ENCODE data around the gene UEVLD.

UEVLD gene

DNA sequence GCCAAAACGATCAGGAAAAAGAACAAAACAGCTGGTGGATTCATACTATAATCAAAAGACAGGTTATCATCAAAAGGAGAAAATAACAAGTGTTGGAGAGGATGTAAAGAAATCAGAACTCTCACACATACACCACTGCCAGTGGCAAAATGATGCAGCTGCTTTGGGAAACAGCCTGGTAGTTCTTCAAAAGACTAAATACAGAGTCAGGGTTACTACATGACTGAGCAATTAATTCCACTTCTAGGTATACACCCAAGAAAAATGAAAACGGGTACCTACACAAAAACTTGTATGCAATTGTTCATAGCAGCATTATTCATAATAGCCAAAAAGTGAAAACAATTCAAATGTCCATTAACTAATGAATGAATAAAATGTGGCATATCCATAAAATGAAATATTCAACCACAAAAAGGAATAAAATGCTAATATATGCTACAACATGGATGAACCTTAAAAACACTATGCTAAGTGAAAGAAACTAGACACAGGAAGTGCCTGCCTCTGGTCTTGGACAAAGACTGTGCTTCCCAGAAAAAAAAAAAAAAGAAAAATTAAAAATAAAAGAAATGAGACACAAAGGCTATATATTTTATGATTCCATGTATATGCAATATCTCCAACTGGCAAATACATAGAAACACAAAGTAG, 8.3 kb downstream of the UEVLD start:
- DNase-seq = no peak

DNA sequence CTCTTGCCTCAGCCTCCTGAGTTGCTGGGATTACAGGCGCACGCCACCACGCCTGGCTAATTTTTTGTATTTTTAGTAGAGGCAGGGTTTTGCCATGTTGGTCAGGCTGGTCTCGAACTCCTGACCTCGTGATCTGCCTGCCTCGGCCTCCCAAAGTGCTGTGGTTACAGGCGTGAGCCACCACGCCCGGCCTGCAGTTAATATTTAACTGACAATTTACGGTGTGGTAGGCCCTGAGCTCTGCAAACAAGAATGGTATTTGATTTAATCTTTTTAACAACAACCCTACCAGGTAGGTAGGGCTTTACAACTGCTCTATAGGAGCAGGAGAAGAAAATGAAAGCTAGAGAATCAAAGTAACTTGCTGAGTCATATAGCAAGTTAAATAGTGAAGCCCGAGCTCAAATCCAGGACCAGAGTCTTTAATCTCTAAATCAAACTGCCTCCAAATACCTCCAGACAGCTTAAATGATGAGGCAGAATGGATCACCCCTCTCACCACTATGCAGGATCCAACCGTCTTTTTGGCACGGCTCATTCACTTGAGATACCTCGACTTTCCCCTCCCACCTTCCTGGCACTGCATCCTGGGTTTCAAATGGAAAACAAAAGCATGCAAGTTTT, 9.4 kb downstream of the UEVLD start:
- DNase-seq = no peak

DNA sequence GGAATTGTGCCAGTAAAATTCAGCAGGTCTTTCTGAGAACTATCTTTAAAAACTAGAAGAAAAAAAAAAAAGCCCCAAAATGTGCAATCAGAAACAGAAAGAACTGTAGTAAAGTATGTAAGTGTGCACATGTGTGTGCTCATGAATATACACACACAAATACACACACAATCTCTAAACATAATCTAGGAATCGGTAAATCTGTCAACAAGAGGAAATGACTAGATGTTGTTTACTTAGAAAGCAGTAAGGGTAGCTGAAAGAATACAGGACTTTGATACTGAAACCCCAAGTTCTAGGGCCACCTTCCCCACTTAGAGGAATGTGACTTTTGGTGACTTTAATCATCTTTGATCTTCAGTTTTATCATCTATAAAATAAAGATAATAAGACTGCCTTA, 13.2 kb downstream of the UEVLD start:
- DNase-seq = no peak

DNA sequence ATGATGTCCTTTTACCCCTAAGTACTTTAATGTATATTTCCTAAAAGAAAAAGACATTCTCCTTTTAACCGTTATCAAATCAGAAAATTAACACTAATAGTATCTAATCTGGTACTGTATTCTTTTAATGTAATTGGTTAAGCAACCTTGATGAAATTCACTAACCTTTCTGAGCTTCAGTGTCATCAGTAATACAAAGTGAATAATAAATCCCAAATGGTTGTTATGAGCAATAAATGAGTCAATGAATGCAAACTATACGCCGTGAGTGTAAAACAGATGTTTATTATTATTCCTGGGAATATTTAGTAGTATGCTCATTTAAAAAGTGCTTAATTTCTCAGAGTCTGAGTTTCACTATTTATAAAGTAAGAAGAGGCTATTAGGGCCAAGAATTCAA, 21.5 kb downstream of the UEVLD start:
- no peak for DNase-seq

GRCh38 chr11:18566406-18566805, 22.1 kb downstream of the UEVLD start:
- no peak for DNase-seq

DNA sequence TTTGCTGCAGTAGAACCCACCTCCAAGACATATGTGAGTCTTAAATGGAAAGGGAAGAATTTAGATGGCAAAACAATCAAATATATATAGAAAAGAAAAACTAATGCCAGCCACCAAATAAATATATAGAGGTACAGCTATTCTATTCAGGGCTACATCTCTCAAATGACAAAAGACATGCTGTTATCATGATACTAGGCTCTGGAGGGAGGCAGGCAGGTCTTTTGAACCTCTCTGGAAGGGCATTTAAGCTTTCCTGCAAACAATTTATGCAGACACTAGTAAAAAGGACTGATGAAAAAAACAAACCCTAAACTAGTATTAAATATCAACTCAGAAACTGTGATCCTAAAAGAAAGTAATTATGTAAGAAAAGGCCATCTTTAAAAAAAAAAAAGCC, 24.4 kb downstream of the UEVLD start:
- no peak for DNase-seq

DNA sequence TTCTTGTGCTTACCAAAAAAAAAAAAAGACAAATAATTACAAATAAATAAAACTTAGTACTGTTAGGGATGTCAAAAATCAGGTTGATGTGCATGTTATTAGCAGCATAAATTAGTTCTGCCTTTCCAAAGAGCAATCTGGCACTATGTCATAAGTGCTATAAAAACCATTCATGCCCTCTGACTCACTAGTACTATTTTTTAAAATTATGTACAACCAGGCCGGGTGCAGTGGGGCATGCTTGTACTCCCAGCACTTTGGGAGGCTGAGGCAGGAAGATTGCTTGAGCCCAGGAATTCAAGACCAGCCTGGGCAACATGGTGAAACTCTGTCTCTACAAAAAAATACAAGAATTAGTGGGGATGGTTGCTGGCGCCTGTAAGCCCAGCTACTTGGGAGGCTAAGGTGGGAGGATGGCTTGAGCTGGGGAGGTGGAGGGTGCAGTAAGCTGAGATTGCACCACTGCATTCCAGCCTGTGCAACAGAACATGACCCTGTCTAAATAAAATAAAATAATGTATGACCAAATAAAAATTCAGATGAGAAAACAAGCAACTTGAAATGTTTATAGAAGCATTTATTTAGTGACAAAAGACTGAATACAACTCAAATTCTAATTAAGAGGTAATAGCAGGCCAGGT, 25.3 kb downstream of the UEVLD start:
- no peak for DNase-seq

GRCh38 chr11:18548001-18548400, 40.5 kb downstream of the UEVLD start:
- DNase-seq = no peak

DNA sequence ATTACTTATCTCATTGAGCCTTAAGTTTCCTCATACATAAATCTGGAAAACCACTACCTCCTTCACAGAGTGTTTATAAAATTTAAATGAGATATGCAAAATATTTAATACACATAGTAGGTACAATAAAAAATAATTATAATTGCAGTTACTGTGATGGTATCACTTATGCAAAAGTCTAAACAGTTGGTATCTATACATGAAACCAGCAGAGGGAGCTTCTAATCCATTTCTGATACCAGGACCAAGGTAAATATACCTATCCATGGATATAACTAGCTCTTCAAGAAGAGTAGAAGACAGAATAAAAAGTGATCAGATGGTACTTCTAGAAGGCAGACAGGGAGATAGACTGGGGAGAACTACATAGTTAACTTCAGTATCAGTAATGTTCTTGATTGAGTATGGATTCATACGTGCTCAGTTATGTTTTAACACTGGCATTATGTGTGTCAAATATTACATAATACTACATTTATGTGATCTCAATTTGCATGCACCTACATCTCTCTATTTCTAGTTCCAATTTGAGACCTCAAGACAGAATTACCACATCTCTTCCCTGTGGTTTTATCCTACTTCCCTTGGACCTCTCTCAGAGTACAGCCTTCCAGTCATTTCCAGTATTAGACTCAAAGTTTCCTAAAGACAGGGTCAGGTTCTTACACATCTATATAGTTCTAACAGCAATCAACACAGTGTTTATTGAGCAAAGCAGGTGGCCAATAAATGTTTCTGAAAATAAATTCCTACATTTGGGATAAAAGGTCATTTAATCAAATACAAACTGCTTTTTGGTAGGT, 48.1 kb downstream of the UEVLD start:
- DNase-seq = no peak

DNA sequence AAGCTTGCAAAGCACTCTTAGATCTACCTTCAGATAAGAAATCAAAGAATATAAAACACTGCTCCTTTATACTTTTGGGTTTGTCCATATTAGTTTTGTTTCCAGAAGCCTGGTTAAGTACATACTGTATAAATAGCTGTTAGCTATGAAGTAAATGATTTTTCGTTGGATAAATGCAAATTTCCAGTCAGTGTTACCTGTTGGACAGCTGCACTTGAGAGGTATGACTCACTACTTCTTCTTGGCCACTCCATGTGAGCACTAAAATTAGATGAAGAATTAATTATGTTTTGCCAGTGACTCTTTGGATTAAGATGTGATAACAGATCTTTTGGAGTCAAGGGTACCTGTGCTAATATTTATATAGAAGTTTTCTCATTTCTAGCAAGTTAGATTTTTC, 52.3 kb downstream of the UEVLD start:
- DNase-seq = no peak

DNA sequence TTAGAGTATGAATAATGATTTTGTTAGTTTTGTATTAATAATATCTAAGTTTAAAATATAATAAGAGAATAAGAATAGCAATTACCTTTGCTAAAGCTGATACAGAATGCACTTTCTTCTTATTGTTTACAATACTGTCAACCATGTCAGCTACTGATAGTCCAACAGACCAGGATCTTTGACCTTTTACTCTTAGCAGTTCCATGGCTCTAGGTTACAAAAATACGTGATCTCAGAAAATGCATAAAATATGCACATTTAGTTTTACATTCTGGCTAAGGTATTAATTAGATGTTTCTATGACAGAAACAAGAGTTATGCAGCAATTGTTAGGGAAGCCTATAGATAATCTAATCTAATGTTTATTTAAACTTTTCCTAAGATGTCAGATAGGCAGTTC, 54.3 kb downstream of the UEVLD start:
- no peak for DNase-seq

- DNase-seq = no peak
These were observed 55.2 kb downstream of the UEVLD start for GRCh38 chr11:18533365-18533764.

GRCh38 chr11:18527512-18527911, 61.0 kb downstream of the UEVLD start:
- no peak for DNase-seq

GRCh38 chr11:18526521-18527296, 61.8 kb downstream of the UEVLD start, which contains the start of gene TSG101:
Gene TSG101 (minus strand): TSS chr11:18526942. CDS start chr11:18526816, 126 bp downstream.
- DNase-seq = peak; percentile 88

- no peak for DNase-seq
These were observed 62.4 kb downstream of the UEVLD start for GRCh38 chr11:18526130-18526520.

- no peak for DNase-seq
These were observed 64.3 kb downstream of the UEVLD start for GRCh38 chr11:18524248-18524647.

DNA sequence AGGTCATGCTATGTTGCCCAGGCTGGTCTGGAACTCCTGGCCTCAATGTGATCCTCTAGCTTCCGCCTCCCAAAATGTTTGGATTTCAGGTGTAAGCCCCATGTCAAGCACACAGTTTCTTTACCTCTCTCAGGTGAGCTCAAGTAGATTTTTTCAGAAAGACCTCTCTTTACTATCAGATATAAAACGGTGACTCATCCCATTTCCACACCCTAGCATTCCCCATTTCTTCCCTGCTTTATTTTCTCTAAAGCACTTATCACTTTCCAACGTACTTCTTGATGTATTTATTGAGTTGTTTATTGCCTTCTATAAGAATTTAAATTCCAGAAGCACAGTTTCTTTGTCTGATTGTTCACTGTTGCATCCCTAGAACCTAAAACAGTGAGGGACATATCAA, 65.5 kb downstream of the UEVLD start:
- no peak for DNase-seq

DNA sequence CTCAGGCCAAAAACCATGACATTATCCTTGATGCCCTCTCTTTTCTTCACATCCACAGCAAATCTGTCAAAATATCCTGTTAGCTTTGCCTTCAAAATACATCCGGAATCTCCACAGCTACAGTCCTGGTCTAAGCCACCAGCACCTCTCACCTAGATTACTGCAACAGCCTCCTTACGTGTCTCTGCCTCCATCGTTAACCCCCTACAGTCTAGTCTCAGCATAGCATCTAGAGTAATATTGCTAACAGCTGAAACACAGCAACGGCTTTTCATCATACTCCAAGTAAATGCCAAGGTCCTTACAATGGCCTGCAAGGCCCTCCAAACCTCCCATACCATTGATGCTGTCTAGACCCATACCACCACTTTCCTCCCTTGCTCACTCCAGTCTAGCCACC, 66.1 kb downstream of the UEVLD start:
- DNase-seq = no peak

DNA sequence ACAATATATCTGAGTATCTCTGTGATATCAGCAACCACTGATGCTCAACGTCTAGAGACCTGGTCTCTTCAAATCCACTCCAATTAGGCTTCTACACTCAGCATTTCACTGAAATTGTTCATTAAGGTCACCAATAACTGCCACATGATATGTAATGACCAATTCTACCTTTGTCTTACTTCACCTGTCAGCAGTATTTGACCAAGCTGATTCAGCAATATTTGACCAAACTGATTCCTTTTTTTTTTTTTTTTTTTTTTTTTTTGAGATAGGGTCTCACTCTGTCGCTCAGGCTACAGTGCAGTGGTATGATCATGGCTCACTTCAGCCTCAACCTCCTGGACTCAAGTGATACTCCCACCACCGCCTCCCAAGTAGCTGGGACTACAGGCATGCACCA, 67.4 kb downstream of the UEVLD start:
- DNase-seq = no peak

- DNase-seq = no peak
These were observed 86.2 kb downstream of the UEVLD start for GRCh38 chr11:18502352-18502751.

GRCh38 chr11:18501629-18502028, 86.9 kb downstream of the UEVLD start:
- DNase-seq = no peak

GRCh38 chr11:18498039-18498438, 90.5 kb downstream of the UEVLD start:
- no peak for DNase-seq

- DNase-seq = no peak
These were observed 92.8 kb downstream of the UEVLD start for GRCh38 chr11:18495703-18496102.

All from effector CD8-positive, alpha-beta T cell (primary cell).